RWPE1 (cell line): Measurements from ENCODE around the gene ARHGAP40.

Experiments used
- CTCF ChIA-PET: fragments of 350-600 bp; sonication (Branson Sonifier 250); formaldehyde crosslinking; extraction: SDS; loops from one replicate; lab custom pipeline; 2021; lab: Yijun Ruan, JAX
- POLR2A ChIA-PET: fragments of 400-600 bp; formaldehyde crosslinking; extraction: SDS; loops from one replicate; lab custom pipeline; 2020; ENCODE audit warnings: antibody characterized with exemption; ENCODE audit not compliant: low non-redundant PET; lab: Yijun Ruan, JAX
- DNase-seq: peaks from one replicate; pipeline ENCODE4 v3.0.0; 2012; ENCODE audit warnings: low spot score
- H3K27ac ChIP-seq: fragments of 450-650 bp; 2 replicates; pipeline ENCODE4 v1.5.1; 2017
- TF ChIP-seq, protein P1 (sequence below): fragments of 450-650 bp; conservative IDR thresholded peaks from 2 replicates; pipeline ENCODE4 v1.5.1; 2017; ENCODE audit warnings: low read depth, mild to moderate bottlenecking

Gene ARHGAP40

GRCh38 chr20:38645980-38646858, 44.6 kb downstream of the ARHGAP40 start:
- H3K27ac ChIP-seq, result no peak overlapping the region
- ChIA-PET CTCF (interaction anchor here (0.6 to 1.6 kb wide), 18 partner anchors 13 to 1164 kb away, joined by 3 to 10 read pairs (median 4); no protein-coding TSS in a partner anchor), POLR2A (no interaction called here)

DNA sequence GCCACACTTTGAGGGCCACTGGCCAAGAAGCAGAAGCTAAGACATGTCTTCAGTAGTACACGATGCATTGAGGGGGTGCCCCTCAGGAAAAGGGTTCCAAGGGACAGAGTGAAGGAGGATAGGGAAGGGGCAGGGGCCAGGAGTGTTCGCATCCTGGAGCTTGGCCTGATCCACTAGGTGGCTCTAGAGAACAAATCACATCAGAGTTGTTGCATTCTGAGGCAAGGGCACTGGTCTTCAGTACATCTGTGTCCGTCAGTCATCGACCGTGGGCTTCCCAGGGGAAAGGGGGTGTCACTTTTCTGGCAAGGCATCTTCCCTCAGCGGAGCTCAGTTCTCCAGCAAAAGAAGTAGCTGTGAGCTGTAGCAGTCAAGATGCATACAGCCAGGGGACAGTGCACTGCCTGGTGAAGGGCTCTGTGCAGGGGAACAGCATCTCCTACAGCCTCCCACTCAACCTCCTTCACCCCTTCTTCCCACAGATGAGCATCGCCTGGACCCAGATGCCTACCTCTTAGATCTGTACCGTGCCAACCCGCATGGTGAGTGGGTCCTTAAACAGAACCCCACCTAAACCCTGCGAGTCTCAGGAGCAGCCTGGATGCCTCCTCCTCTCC, 47.8 kb downstream of the ARHGAP40 start:
- ChIA-PET POLR2A (no interaction called here), CTCF (interaction anchor here (0.6 to 3.9 kb wide), 15 partner anchors 10 to 598 kb away, joined by 3 to 35 read pairs (median 4); no protein-coding TSS in a partner anchor)
- peak; percentile 50 for DNase-seq
- H3K27ac ChIP-seq, result no peak overlapping the region
- TF ChIP-seq, protein P1, sequence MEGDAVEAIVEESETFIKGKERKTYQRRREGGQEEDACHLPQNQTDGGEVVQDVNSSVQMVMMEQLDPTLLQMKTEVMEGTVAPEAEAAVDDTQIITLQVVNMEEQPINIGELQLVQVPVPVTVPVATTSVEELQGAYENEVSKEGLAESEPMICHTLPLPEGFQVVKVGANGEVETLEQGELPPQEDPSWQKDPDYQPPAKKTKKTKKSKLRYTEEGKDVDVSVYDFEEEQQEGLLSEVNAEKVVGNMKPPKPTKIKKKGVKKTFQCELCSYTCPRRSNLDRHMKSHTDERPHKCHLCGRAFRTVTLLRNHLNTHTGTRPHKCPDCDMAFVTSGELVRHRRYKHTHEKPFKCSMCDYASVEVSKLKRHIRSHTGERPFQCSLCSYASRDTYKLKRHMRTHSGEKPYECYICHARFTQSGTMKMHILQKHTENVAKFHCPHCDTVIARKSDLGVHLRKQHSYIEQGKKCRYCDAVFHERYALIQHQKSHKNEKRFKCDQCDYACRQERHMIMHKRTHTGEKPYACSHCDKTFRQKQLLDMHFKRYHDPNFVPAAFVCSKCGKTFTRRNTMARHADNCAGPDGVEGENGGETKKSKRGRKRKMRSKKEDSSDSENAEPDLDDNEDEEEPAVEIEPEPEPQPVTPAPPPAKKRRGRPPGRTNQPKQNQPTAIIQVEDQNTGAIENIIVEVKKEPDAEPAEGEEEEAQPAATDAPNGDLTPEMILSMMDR, result peak; percentile 60

More at GRCh38 chr20:38645980-38646858, 44.6 kb downstream of the ARHGAP40 start:
- TF ChIP-seq, protein P1, result peak; percentile 100
- peak; percentile 95 for DNase-seq

GRCh38 chr20:38650010-38650409, 48.4 kb downstream of the ARHGAP40 start:
- ChIA-PET CTCF (interaction anchor here (0.6 to 3.9 kb wide), 6 partner anchors 10 to 597 kb away, joined by 3 to 35 read pairs (median 5); no protein-coding TSS in a partner anchor), POLR2A (no interaction called here)
- no peak for DNase-seq
- TF ChIP-seq, protein P1, result no peak
- no peak overlapping the region for H3K27ac ChIP-seq

DNA sequence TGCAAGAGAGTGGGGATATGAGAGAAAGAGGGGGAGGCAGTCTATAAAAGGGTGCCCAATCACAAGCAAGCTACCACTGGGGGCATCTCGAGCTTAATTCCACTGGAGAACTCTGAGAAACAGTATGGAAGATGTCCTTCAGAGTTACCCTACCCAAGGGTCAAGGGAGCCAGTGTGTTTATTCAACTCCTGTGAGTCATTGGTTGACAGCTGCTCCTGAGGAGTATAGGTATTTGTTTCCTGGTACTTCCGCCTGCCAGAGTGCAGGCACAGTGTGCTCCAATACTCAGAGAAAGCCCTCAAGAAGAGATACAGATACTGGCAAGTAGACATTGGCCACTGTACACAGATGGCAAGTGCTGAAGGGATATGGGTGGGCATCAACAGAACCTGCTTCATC, 49.5 kb downstream of the ARHGAP40 start:
- POLR2A ChIA-PET, result no interaction called here
- CTCF ChIA-PET, result interaction anchor here (0.7 to 3.9 kb wide), 3 partner anchors 8 to 104 kb away, joined by 6 to 35 read pairs (median 32); no protein-coding TSS in a partner anchor
- DNase-seq, result no peak
- H3K27ac ChIP-seq, result no peak overlapping the region
- TF ChIP-seq, protein P1, result no peak

- DNase-seq, result no peak
- ChIA-PET POLR2A (no interaction called here), CTCF (interaction anchor here (3.9 kb wide), 1 partner anchor 100 kb away, joined by 32 read pairs; no protein-coding TSS in a partner anchor)
- TF ChIP-seq, protein P1, result no peak
- no peak overlapping the region for H3K27ac ChIP-seq
These were observed 50.0 kb downstream of the ARHGAP40 start for GRCh38 chr20:38651562-38651961.

GRCh38 chr20:38652995-38653394, 51.4 kb downstream of the ARHGAP40 start:
- no peak overlapping the region for H3K27ac ChIP-seq
- ChIA-PET CTCF (no interaction called here), POLR2A (no interaction called here)
- TF ChIP-seq, protein P1, result no peak
- DNase-seq, result no peak
